GM23248 (cell line): Measurements from ENCODE around the gene PTX4. TPM values are rescaled to one million over a fixed set of nuclear protein-coding genes. Genes with fewer than 3 reads are reported as not detected.

Experiments used
- DNase-seq: peaks from one replicate; pipeline ENCODE4 v3.0.0-alpha.2; 2015
- H2AFZ ChIP-seq: fragments of 200-600 bp; sonication (generic); 2 replicates; pipeline ENCODE4 v1.6.1; 2016; ENCODE audit warnings: antibody characterized with exemption
- H3F3A ChIP-seq: fragments of 200-600 bp; sonication (generic); 2 replicates; pipeline ENCODE4 v1.6.1; 2016; ENCODE audit warnings: mild to moderate bottlenecking, antibody characterized with exemption, mixed run types; ENCODE audit not compliant: insufficient read depth
- H3K27ac ChIP-seq: fragments of 200-600 bp; sonication (generic); 2 replicates; pipeline ENCODE4 v1.5.1; 2016; ENCODE audit warnings: mild to moderate bottlenecking
- H3K27me3 ChIP-seq: fragments of 200-600 bp; sonication (generic); replicated peaks from 2 replicates; pipeline ENCODE4 v1.6.1; 2016; ENCODE audit warnings: mild to moderate bottlenecking; ENCODE audit not compliant: insufficient read depth
- H3K36me3 ChIP-seq: fragments of 200-600 bp; sonication (generic); 2 replicates; pipeline ENCODE4 v1.6.1; 2016; ENCODE audit warnings: low read depth, mild to moderate bottlenecking
- H3K4me1 ChIP-seq: fragments of 200-600 bp; sonication (generic); 2 replicates; pipeline ENCODE4 v1.6.1; 2016; ENCODE audit warnings: mild to moderate bottlenecking; ENCODE audit not compliant: insufficient read depth
- H3K4me2 ChIP-seq: fragments of 200-600 bp; sonication (generic); one replicate; pipeline ENCODE4 v1.6.1; 2016; ENCODE audit warnings: mild to moderate bottlenecking; ENCODE audit not compliant: unreplicated experiment
- H3K4me3 ChIP-seq: fragments of 200-600 bp; sonication (generic); 2 replicates; pipeline ENCODE4 v1.5.1; 2016; ENCODE audit warnings: mild to moderate bottlenecking
- H3K79me2 ChIP-seq: fragments of 200-600 bp; sonication (generic); 2 replicates; pipeline ENCODE4 v1.6.1; 2016; ENCODE audit warnings: mild to moderate bottlenecking; ENCODE audit not compliant: insufficient read depth
- H3K9ac ChIP-seq: fragments of 200-600 bp; sonication (generic); 2 replicates; pipeline ENCODE4 v1.6.1; 2016; ENCODE audit warnings: mild to moderate bottlenecking
- H3K9me2 ChIP-seq: fragments of 200-600 bp; sonication (generic); 2 replicates; pipeline ENCODE4 v1.6.1; 2016; ENCODE audit warnings: mixed run types, mild to moderate bottlenecking, moderate library complexity; ENCODE audit not compliant: insufficient read depth
- H3K9me3 ChIP-seq: fragments of 200-600 bp; sonication (generic); one replicate; pipeline ENCODE4 v1.6.1; 2017; ENCODE audit warnings: low read depth
- H4K20me1 ChIP-seq: fragments of 200-600 bp; sonication (generic); 2 replicates; pipeline ENCODE4 v1.6.0; 2016; ENCODE audit not compliant: insufficient read depth
- EZH2 ChIP-seq: fragments of 200-600 bp; sonication (generic); IDR thresholded peaks from 2 replicates; pipeline ENCODE4 v1.6.1; 2018; ENCODE audit warnings: antibody characterized with exemption, mild to moderate bottlenecking; ENCODE audit not compliant: insufficient read depth, poor library complexity, severe bottlenecking
- EZH2phosphoT487 ChIP-seq: fragments of 200-600 bp; sonication (generic); IDR thresholded peaks from 2 replicates; pipeline ENCODE4 v1.6.1; 2018; ENCODE audit warnings: antibody characterized with exemption, moderate library complexity, mild to moderate bottlenecking, low read depth; ENCODE audit not compliant: insufficient read depth
- WGBS, 2 experiments: methylation state at CpG; one replicate each; pipeline ENCODE4 v1.1.6; 2015 to 2017; ENCODE audit warnings: low lambda C conversion rate in 2 of 2, low coverage in 1 of 2; ENCODE audit errors: missing lambda C conversion rate in 2 of 2; 5-methylcytosine and 5-hydroxymethylcytosine counted together
- in situ Hi-C: fragments of 300-500 bp; cut with MboI; formaldehyde crosslinking; loops from 2 replicates; pipeline ENCODE4 v1.15.0; 2020
- polyA plus RNA-seq: library from polyadenylated mRNA; unstranded; fragments of >200 nt; fragmentation: Nextera tagmentation; extraction: Ambion mirVana; gene quantifications from 2 replicates; pipeline ENCODE4 v1.2.1, GENCODE V29; 2016
- total RNA-seq: library from RNA; depleted of rRNA; stranded (reverse); fragments of >200 nt; shearing (Covaris generic); gene quantifications from 2 replicates; pipeline ENCODE4 v1.2.3, GENCODE V29; 2014

Gene PTX4
- total and polyA plus RNA-seq, 2 experiments from 2014 or later = not detected

- Histone ChIP-seq H3K4me2 (no peak overlapping the region), H3K27ac (no peak overlapping the region), H3K9ac (no peak overlapping the region), H3K27me3 (no peaks in the 10 kb centered on the region), H3K4me3 (no peak overlapping the region), H3K9me3 (no peaks in the 10 kb centered on the region), H3K4me1 (no peaks in the 10 kb centered on the region), H3K36me3 (no peaks in the 10 kb centered on the region), H4K20me1 (no peaks in the 10 kb centered on the region), H3F3A (no peaks in the 10 kb centered on the region), H3K79me2 (no peaks in the 10 kb centered on the region), H2AFZ (no peak overlapping the region), H3K9me2 (no peaks in the 10 kb centered on the region)
- no peak for TF ChIP-seq EZH2
- TF ChIP-seq EZH2phosphoT487 = no peak
- in situ Hi-C loops = no loop called here
- no peak for DNase-seq
- 88 to 92% methylated on average over 9 to 11 of the region's 11 CpGs for WGBS, 2 experiments
These were observed 40.8 kb downstream of the PTX4 start for GRCh38 chr16:1447965-1448364.

- Histone ChIP-seq H3K79me2 (no peaks in the 10 kb centered on the region), H3K9ac (no peak overlapping the region), H3K27ac (no peak overlapping the region), H3F3A (no peaks in the 10 kb centered on the region), H3K4me3 (no peak overlapping the region), H3K9me3 (no peaks in the 10 kb centered on the region), H3K4me1 (no peaks in the 10 kb centered on the region), H3K27me3 (no peaks in the 10 kb centered on the region), H2AFZ (no peak overlapping the region), H3K36me3 (no peaks in the 10 kb centered on the region), H3K9me2 (no peaks in the 10 kb centered on the region), H3K4me2 (no peak overlapping the region), H4K20me1 (no peaks in the 10 kb centered on the region)
- no peak for DNase-seq
- TF ChIP-seq EZH2 (no peak), EZH2phosphoT487 (no peak)
- WGBS, 2 experiments = 95% methylated on average over 25 to 33 of the region's 41 CpGs
- in situ Hi-C loops = no loop called here
These were observed 42.3 kb downstream of the PTX4 start for GRCh38 chr16:1446296-1447080.

GRCh38 chr16:1445518-1446203 lies 43.1 kb downstream of the PTX4 start:
- WGBS, 2 experiments = 83 to 87% methylated on average over 22 to 24 of the region's 25 CpGs
- no peak overlapping the region for H3K27ac ChIP-seq
- no peaks in the 10 kb centered on the region for H3K4me1 ChIP-seq
- in situ Hi-C loops = no loop called here
- H3F3A ChIP-seq = no peaks in the 10 kb centered on the region
- H3K9me2 ChIP-seq = no peaks in the 10 kb centered on the region
- no peak overlapping the region for H3K4me2 ChIP-seq
- no peak overlapping the region for H3K9ac ChIP-seq
- H3K9me3 ChIP-seq = no peaks in the 10 kb centered on the region
- no peak for TF ChIP-seq EZH2
- TF ChIP-seq EZH2phosphoT487 = no peak
- no peak overlapping the region for H3K4me3 ChIP-seq
- no peaks in the 10 kb centered on the region for H3K27me3 ChIP-seq
- H4K20me1 ChIP-seq = no peaks in the 10 kb centered on the region
- H3K36me3 ChIP-seq = no peaks in the 10 kb centered on the region
- DNase-seq = no peak
- H2AFZ ChIP-seq = no peak overlapping the region
- H3K79me2 ChIP-seq = no peaks in the 10 kb centered on the region

GRCh38 chr16:1444730-1445517 lies 43.8 kb downstream of the PTX4 start:
- H3K9me2 ChIP-seq = no peaks in the 10 kb centered on the region
- H3F3A ChIP-seq = no peaks in the 10 kb centered on the region
- H3K4me1 ChIP-seq = no peaks in the 10 kb centered on the region
- DNase-seq = no peak
- H3K36me3 ChIP-seq = no peaks in the 10 kb centered on the region
- in situ Hi-C loops = no loop called here
- WGBS, 2 experiments = 79 to 84% methylated on average over 25 to 48 of the region's 48 CpGs
- H3K79me2 ChIP-seq = no peaks in the 10 kb centered on the region
- H3K9ac ChIP-seq = no peak overlapping the region
- no peaks in the 10 kb centered on the region for H3K9me3 ChIP-seq
- TF ChIP-seq EZH2phosphoT487 = no peak
- no peak for TF ChIP-seq EZH2
- no peak overlapping the region for H3K27ac ChIP-seq
- H2AFZ ChIP-seq = no peak overlapping the region
- H3K4me3 ChIP-seq = no peak overlapping the region
- H3K4me2 ChIP-seq = no peak overlapping the region
- H4K20me1 ChIP-seq = no peaks in the 10 kb centered on the region
- no peaks in the 10 kb centered on the region for H3K27me3 ChIP-seq
